ENCODE measurements around the gene DNAJC1. TPM values are rescaled to one million over a fixed set of nuclear protein-coding genes. Genes with fewer than 3 reads are reported as not detected.
A peak's percentile ranks its signal among the peaks of the same experiment; 100 is the strongest.

Gene DNAJC1
- total and polyA plus RNA-seq, 11 donors: 9.5 to 68.4 (median 14.1) TPM

- no peaks in the 10 kb centered on the region for H3K27me3 ChIP-seq
- no peak for TF ChIP-seq POLR2A (IDR thresholded peaks at IDR 0.05)
- TF ChIP-seq CTCF (IDR thresholded peaks at IDR 0.05): no peak
- intact Hi-C loops (cut with DNase I): loop anchor here in 9 of 10 donors (5.0 to 10.0 kb wide), 7 partner anchors 196 to 676 kb away; no protein-coding TSS in a partner anchor
- DNase-seq (no peak), ATAC-seq (no peak)
- no peak overlapping the region for H3K4me3 ChIP-seq
- H3K4me1 ChIP-seq: peaks cover 0 to 18% (median 4%) of the 10 kb centered on the region in 12 donors
- H3K27ac ChIP-seq: no peak overlapping the region
- 55 to 79% (median 75%) methylated on average over 2 of the region's 2 CpGs for WGBS, 4 donors
- H3K36me3 ChIP-seq: no peaks in the 10 kb centered on the region
- H3K9me3 ChIP-seq: no peaks in the 10 kb centered on the region
Measured at GRCh38 chr10:21950566-21950965, 53.0 kb downstream of the DNAJC1 start.

GRCh38 chr10:21946946-21947345 is 56.6 kb downstream of the DNAJC1 start:
- H3K4me3 ChIP-seq: no peak overlapping the region
- intact Hi-C loops (cut with DNase I): loop anchor here in 1 of 10 donors (10.0 kb wide), 1 partner anchor 212 kb away; no protein-coding TSS in a partner anchor
- H3K36me3 ChIP-seq: no peaks in the 10 kb centered on the region
- ATAC-seq (no peak), DNase-seq (no peak)
- TF ChIP-seq POLR2A (IDR thresholded peaks at IDR 0.05) (no peak), CTCF (IDR thresholded peaks at IDR 0.05) (no peak)
- no peaks in the 10 kb centered on the region for H3K27me3 ChIP-seq
- no peak overlapping the region for H3K27ac ChIP-seq
- H3K4me1 ChIP-seq: peaks cover 0 to 27% (median 17%) of the 10 kb centered on the region in 12 donors
- no peaks in the 10 kb centered on the region for H3K9me3 ChIP-seq

- WGBS, 4 donors: 25 to 30% (median 26%) methylated on average over 2 of the region's 2 CpGs
- ATAC-seq: peak in 1 of 4 donors; percentile 33
- intact Hi-C loops (cut with DNase I): loop anchor here in 1 of 10 donors (10.0 kb wide), 1 partner anchor 210 kb away; no protein-coding TSS in a partner anchor
Measured at GRCh38 chr10:21944727-21945386, 58.7 kb downstream of the DNAJC1 start.

More at GRCh38 chr10:21944727-21945386, 58.7 kb downstream of the DNAJC1 start:
- Histone ChIP-seq H3K4me3 (no peak overlapping the region), H3K27me3 (no peaks in the 10 kb centered on the region), H3K4me1 (peaks cover 0 to 27% (median 17%) of the 10 kb centered on the region in 12 donors), H3K9me3 (no peaks in the 10 kb centered on the region), H3K27ac (no peak overlapping the region), H3K36me3 (no peaks in the 10 kb centered on the region)
- no peak for TF ChIP-seq POLR2A (IDR thresholded peaks at IDR 0.05)
- TF ChIP-seq CTCF (IDR thresholded peaks at IDR 0.05): no peak
- DNase-seq: no peak
